Muscle of leg (tissue), 11 donors: ENCODE data around the gene KDM4C. TPM values are rescaled to one million over a fixed set of nuclear protein-coding genes. Genes with fewer than 3 reads are reported as not detected.

ENCODE experiments used
- DNase-seq: peaks from one replicate; pipeline ENCODE4 v3.0.0; 2013
- H3K27ac ChIP-seq: one replicate; pipeline ENCODE4 v1.5.1; 2013; ENCODE audit warnings: mild to moderate bottlenecking, low read length, control low read depth
- H3K27me3 ChIP-seq: one replicate; pipeline ENCODE4 v1.6.1; 2013; ENCODE audit warnings: low read length; ENCODE audit not compliant: control insufficient read depth, insufficient read depth
- H3K36me3 ChIP-seq: one replicate; pipeline ENCODE4 v1.6.1; 2013; ENCODE audit warnings: low read length; ENCODE audit not compliant: control insufficient read depth, insufficient read depth
- H3K4me1 ChIP-seq: one replicate; pipeline ENCODE4 v1.6.1; 2013; ENCODE audit warnings: low read length; ENCODE audit not compliant: control insufficient read depth, insufficient read depth
- H3K4me3 ChIP-seq: one replicate; pipeline ENCODE4 v1.5.1; 2013; ENCODE audit warnings: low read length, control low read depth
- H3K9me3 ChIP-seq: replicated peaks from 2 replicates; pipeline ENCODE4 v1.6.1; 2013; ENCODE audit warnings: low read depth, low read length; ENCODE audit not compliant: control insufficient read depth
- WGBS: methylation state at CpG from one replicate; pipeline ENCODE4 v1.1.5; 2013; ENCODE audit warnings: missing lambda C conversion rate; ENCODE audit not compliant: insufficient coverage; 5-methylcytosine and 5-hydroxymethylcytosine counted together
- polyA plus RNA-seq, 8 donors: library from polyadenylated mRNA; unstranded; fragments of 120-200 nt; gene quantifications; one replicate each; pipeline versions ENCODE4 v1.2.1 to v1.2.3, GENCODE V29; 2013; ENCODE audit warnings: inconsistent platforms in 1 of 8, low replicate concordance in 1 of 8; ENCODE audit not compliant: insufficient read length in 8 of 8, insufficient read depth in 1 of 8
- total RNA-seq: library from RNA; stranded (reverse); fragments of 120-200 nt; gene quantifications from one replicate; pipeline ENCODE4 v1.2.4, GENCODE V29; 2013

KDM4C gene
- total and polyA plus RNA-seq, 9 donors, result 10.1 to 19.0 (median 11.2) TPM

- no CpG with 5 or more reads among the region's 1 CpG for WGBS
- Histone ChIP-seq H3K4me1 (no peaks in the 10 kb centered on the region), H3K4me3 (no peak overlapping the region), H3K9me3 (no peaks in the 10 kb centered on the region), H3K36me3 (peaks cover 2% of the 10 kb centered on the region), H3K27ac (no peak overlapping the region), H3K27me3 (no peaks in the 10 kb centered on the region)
- no peak for DNase-seq
These were observed 314.1 kb downstream of the KDM4C start for GRCh38 chr9:7071916-7072315.

- Histone ChIP-seq H3K36me3 (peaks cover 5% of the 10 kb centered on the region), H3K9me3 (no peaks in the 10 kb centered on the region), H3K27ac (no peak overlapping the region), H3K4me1 (no peaks in the 10 kb centered on the region), H3K27me3 (no peaks in the 10 kb centered on the region), H3K4me3 (no peak overlapping the region)
- no CpG with 5 or more reads among the region's 2 CpGs for WGBS
- no peak for DNase-seq
These were observed 315.9 kb downstream of the KDM4C start for GRCh38 chr9:7073706-7074105.

- no peak for DNase-seq
- Histone ChIP-seq H3K27me3 (no peaks in the 10 kb centered on the region), H3K27ac (no peak overlapping the region), H3K36me3 (peaks cover 5% of the 10 kb centered on the region), H3K4me3 (no peak overlapping the region), H3K9me3 (no peaks in the 10 kb centered on the region), H3K4me1 (no peaks in the 10 kb centered on the region)
- 53% methylated on average over 2 of the region's 7 CpGs for WGBS
These were observed 317.4 kb downstream of the KDM4C start for GRCh38 chr9:7075154-7075553.

- Histone ChIP-seq H3K36me3 (peaks cover 5% of the 10 kb centered on the region), H3K27ac (no peak overlapping the region), H3K4me1 (no peaks in the 10 kb centered on the region), H3K4me3 (no peak overlapping the region), H3K9me3 (no peaks in the 10 kb centered on the region), H3K27me3 (no peaks in the 10 kb centered on the region)
- no peak for DNase-seq
- WGBS, result no CpG with 5 or more reads among the region's 3 CpGs
These were observed 321.3 kb downstream of the KDM4C start for GRCh38 chr9:7079051-7079450.

DNA sequence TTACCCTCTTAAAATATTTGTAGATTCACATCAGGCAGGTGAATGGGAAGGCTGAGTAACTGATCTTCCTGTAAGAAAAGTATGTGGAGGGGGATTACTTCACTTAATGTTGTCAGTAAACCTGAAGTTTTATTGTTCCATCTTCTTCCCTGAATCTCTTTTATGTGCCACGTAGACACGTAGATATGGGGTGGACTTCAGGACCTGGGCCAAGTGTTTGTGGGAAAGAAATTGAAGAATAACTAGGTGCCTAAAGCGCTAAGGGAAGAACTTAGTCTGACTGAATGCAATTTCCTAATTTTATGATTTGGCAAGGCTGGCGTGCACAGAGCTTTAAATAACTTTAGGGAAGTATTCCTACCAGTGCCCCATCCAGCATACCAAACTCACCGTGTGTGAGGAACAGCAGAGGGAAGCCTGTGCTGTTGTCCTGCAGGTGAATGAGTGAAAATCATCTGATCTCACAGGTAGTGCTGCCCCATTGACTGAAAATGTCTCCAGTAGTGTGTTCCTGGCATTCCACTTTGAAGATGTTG lies 323.4 kb downstream of the KDM4C start:
- H3K4me1 ChIP-seq, result no peaks in the 10 kb centered on the region
- H3K36me3 ChIP-seq, result peaks cover 5% of the 10 kb centered on the region
- DNase-seq, result no peak
- no peak overlapping the region for H3K27ac ChIP-seq
- H3K27me3 ChIP-seq, result no peaks in the 10 kb centered on the region
- H3K4me3 ChIP-seq, result no peak overlapping the region
- H3K9me3 ChIP-seq, result no peaks in the 10 kb centered on the region
- 60% methylated on average over 2 of the region's 5 CpGs for WGBS

- no peak for DNase-seq
- H3K4me1 ChIP-seq, result no peaks in the 10 kb centered on the region
- H3K36me3 ChIP-seq, result peaks cover 5% of the 10 kb centered on the region
- no peak overlapping the region for H3K4me3 ChIP-seq
- no peaks in the 10 kb centered on the region for H3K27me3 ChIP-seq
- no CpG with 5 or more reads among the region's 1 CpG for WGBS
- H3K9me3 ChIP-seq, result no peaks in the 10 kb centered on the region
- no peak overlapping the region for H3K27ac ChIP-seq
These were observed 325.4 kb downstream of the KDM4C start for GRCh38 chr9:7083192-7083591.

DNA sequence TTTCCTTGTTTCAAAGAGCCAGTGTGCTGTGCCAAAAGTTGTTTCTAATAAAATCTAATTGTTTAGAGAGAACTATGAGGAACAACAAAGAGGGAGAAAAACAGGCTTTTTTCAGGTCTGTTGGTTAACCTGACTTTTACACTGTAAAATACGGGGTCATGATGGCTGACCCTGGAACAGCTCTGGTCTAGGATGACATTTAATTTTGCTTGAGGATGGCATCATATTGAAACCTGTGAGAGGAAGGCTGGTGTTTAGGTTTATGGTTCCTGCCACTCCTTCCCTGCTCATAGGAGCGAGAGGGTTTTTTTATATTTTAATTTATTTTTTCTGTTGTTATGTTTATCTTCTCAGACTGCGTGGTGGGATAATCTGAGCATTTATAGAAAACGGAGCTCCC lies 327.6 kb downstream of the KDM4C start:
- Histone ChIP-seq H3K27me3 (no peaks in the 10 kb centered on the region), H3K4me1 (peaks cover 7% of the 10 kb centered on the region), H3K9me3 (no peaks in the 10 kb centered on the region), H3K36me3 (peaks cover 5% of the 10 kb centered on the region), H3K4me3 (no peak overlapping the region), H3K27ac (no peak overlapping the region)
- DNase-seq, result no peak
- WGBS, result 100% methylated on average over 1 of the region's 4 CpGs

- no peaks in the 10 kb centered on the region for H3K9me3 ChIP-seq
- no peak for DNase-seq
- no peak overlapping the region for H3K4me3 ChIP-seq
- peaks cover 7% of the 10 kb centered on the region for H3K4me1 ChIP-seq
- H3K27me3 ChIP-seq, result no peaks in the 10 kb centered on the region
- WGBS, result 81% methylated on average over 2 of the region's 3 CpGs
- H3K27ac ChIP-seq, result no peak overlapping the region
- peaks cover 5% of the 10 kb centered on the region for H3K36me3 ChIP-seq
These were observed 328.6 kb downstream of the KDM4C start for GRCh38 chr9:7086389-7086788.

DNA sequence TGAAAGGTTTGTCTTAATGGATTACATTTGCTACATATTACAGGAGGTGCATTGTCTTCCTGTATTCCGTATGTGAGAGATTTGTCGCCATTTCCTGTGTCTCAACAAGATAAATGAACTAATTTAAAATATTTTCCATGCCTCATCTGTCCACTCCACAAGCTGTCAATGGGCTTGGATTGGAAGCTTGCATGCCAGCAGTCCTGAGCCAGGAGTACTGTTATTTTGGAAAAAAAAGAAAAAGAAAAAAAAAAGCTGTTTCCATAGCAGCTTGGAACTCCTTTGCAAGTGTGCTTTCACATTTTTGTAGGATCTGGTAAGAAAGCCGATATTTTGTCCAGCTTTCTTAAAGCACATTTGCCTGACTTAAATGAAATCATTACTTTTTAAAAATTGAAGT lies 330.8 kb downstream of the KDM4C start:
- peak overlapping the region; percentile 38 for H3K27ac ChIP-seq
- H3K36me3 ChIP-seq, result peaks cover 5% of the 10 kb centered on the region
- peak; percentile 91 for DNase-seq
- H3K4me3 ChIP-seq, result no peak overlapping the region
- no peaks in the 10 kb centered on the region for H3K9me3 ChIP-seq
- H3K27me3 ChIP-seq, result no peaks in the 10 kb centered on the region
- WGBS, result no CpG with 5 or more reads among the region's 3 CpGs
- peaks cover 7% of the 10 kb centered on the region for H3K4me1 ChIP-seq

- H3K27me3 ChIP-seq, result no peaks in the 10 kb centered on the region
- H3K36me3 ChIP-seq, result peaks cover 5% of the 10 kb centered on the region
- 11% methylated on average over 1 of the region's 5 CpGs for WGBS
- peaks cover 7% of the 10 kb centered on the region for H3K4me1 ChIP-seq
- peak; percentile 76 for DNase-seq
- no peaks in the 10 kb centered on the region for H3K9me3 ChIP-seq
- H3K27ac ChIP-seq, result peak overlapping the region; percentile 57
- H3K4me3 ChIP-seq, result no peak overlapping the region
These were observed 331.8 kb downstream of the KDM4C start for GRCh38 chr9:7089406-7090193.
